Tibial artery (tissue), 4 donors: Measurements from ENCODE around the gene SCML1.

Source experiments
- DNase-seq, 2 donors: peaks; one replicate each; pipeline ENCODE4 v3.0.0-alpha.2; 2019
- H3K27ac ChIP-seq, 2 donors: fragments of 200-600 bp; sonication (generic) in 1 of 2; 1 replicate in 1 of 2; 2 replicates in 1 of 2; pipeline ENCODE4 v1.5.1; 2018 to 2019; ENCODE audit warnings: mild to moderate bottlenecking in 1 of 2
- H3K27me3 ChIP-seq, 2 donors: fragments of 200-600 bp; sonication (generic) in 1 of 2; one replicate each; pipeline versions ENCODE4 v1.5.1 to v1.6.0; 2016 to 2019
- H3K36me3 ChIP-seq, 3 donors: fragments of 200-600 bp; sonication (generic) in 2 of 3; one replicate each; pipeline ENCODE4 v1.5.1; 2016 to 2019; ENCODE audit warnings: mild to moderate bottlenecking in 2 of 3
- H3K4me1 ChIP-seq, 4 donors: fragments of 200-600 bp; sonication (generic) in 2 of 4; 1 replicate in 3 of 4; 2 replicates in 1 of 4; pipeline ENCODE4 v1.5.1; 2016 to 2019
- H3K4me3 ChIP-seq, 2 donors: fragments of 200-600 bp; sonication (generic) in 1 of 2; 1 replicate in 1 of 2; 2 replicates in 1 of 2; pipeline ENCODE4 v1.5.1; 2018 to 2019; ENCODE audit warnings: mild to moderate bottlenecking in 2 of 2
- H3K9me3 ChIP-seq, 3 donors: fragments of 200-600 bp; sonication (generic) in 1 of 3; one replicate each; pipeline ENCODE4 v1.5.1; 2016 to 2019
- CTCF ChIP-seq, 2 experiments: fragments of 200-600 bp in 1 of 2; fragments of 450-650 bp in 1 of 2; IDR thresholded peaks; one replicate each; pipeline ENCODE4 v1.5.1; 2017 to 2019; ENCODE audit warnings: antibody characterized with exemption in 2 of 2, mild to moderate bottlenecking in 1 of 2, moderate library complexity in 1 of 2
- intact Hi-C: fragments of 100-400 bp; cut with DNase I; formaldehyde crosslinking; loops from one replicate; pipeline ENCODE4 v1.15.0; 2023; ENCODE audit warnings: low total_unique reads

Gene SCML1

GRCh38 chrX:17700976-17701375, 36.3 kb upstream of the SCML1 start:
- Histone ChIP-seq H3K9me3 (no peaks in the 10 kb centered on the region), H3K4me1 (no peaks in the 10 kb centered on the region), H3K36me3 (no peaks in the 10 kb centered on the region), H3K27ac (no peak overlapping the region), H3K4me3 (no peak overlapping the region), H3K27me3 (no peaks in the 10 kb centered on the region)
- DNase-seq = no peak
- no peak for TF ChIP-seq CTCF (IDR thresholded peaks at IDR 0.05)
- intact Hi-C loops = no loop called here

DNA sequence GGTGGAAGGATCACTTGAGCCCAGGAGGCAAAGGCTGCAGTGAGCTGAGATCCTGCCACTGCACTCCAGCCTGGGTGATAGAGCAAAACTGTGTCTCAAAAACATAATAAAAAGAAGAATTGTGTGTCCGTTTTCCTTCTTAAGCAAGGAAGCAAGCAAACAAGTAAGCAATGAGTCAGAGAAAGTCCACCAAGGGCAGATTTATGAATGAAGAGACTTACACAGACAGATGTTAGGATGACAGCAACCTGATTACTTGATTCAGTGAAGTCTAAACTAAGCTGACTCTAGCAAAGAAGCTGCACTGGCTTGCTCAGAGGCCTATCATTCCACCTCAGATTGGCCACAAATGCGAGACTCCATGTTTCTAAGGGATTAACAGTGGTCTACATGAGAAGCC, 34.1 kb upstream of the SCML1 start:
- Histone ChIP-seq H3K27me3 (no peaks in the 10 kb centered on the region), H3K36me3 (no peaks in the 10 kb centered on the region), H3K9me3 (no peaks in the 10 kb centered on the region), H3K4me1 (peaks cover 0 to 11% (median 0%) of the 10 kb centered on the region in 4 donors), H3K4me3 (no peak overlapping the region), H3K27ac (no peak overlapping the region)
- intact Hi-C loops = no loop called here
- TF ChIP-seq CTCF (IDR thresholded peaks at IDR 0.05) = no peak
- DNase-seq = no peak

- H3K36me3 ChIP-seq = no peaks in the 10 kb centered on the region
- no peak for TF ChIP-seq CTCF (IDR thresholded peaks at IDR 0.05)
- H3K9me3 ChIP-seq = no peaks in the 10 kb centered on the region
- H3K27ac ChIP-seq = no peak overlapping the region
- H3K4me1 ChIP-seq = peaks cover 0 to 11% (median 0%) of the 10 kb centered on the region in 4 donors
- no peaks in the 10 kb centered on the region for H3K27me3 ChIP-seq
- DNase-seq = no peak
- no peak overlapping the region for H3K4me3 ChIP-seq
- intact Hi-C loops = no loop called here
These were observed 32.1 kb upstream of the SCML1 start for GRCh38 chrX:17705211-17705610.

DNA sequence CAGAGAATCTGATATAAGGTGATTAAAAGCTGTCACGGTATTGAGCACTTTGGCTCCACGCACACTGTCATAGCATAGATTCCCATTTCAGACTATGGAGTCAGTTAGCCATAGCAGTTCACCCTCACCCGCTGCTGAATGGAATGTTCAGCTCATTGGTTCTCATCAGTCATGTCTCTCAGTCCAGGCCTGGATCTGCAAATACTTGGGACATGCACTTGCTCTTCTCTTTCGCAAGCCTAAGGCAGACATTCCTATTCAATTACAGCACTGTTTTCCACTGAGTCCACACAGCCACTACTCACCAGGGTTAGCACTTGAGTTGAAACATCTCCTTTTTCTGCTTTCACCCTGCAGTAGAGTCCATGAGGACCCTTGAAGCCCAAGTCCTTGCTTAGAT, 30.6 kb upstream of the SCML1 start:
- H3K4me1 ChIP-seq = peaks cover 0 to 11% (median 0%) of the 10 kb centered on the region in 4 donors
- H3K4me3 ChIP-seq = no peak overlapping the region
- H3K27me3 ChIP-seq = no peaks in the 10 kb centered on the region
- DNase-seq = no peak
- H3K27ac ChIP-seq = no peak overlapping the region
- intact Hi-C loops = no loop called here
- TF ChIP-seq CTCF (IDR thresholded peaks at IDR 0.05) = no peak
- no peaks in the 10 kb centered on the region for H3K36me3 ChIP-seq
- H3K9me3 ChIP-seq = no peaks in the 10 kb centered on the region

DNA sequence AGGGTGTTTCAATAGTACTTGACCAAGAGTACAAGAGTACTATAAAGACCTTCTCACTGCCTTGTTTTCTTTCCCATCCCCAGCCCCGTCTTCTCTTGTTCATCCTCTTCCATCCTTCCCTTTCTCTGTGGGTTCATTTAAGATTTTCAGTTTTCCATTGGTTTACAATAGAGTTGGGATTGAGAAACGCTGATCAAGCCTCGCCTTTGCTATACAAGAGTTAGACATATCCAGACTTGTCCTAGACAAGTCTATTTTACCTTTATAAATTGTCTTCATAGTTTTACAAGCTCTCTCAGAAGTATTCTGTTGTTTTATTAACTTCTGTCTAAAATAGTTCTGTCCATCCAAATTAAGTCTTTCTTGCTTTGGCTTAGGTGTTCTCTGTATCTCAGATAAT, 29.6 kb upstream of the SCML1 start:
- H3K27ac ChIP-seq = no peak overlapping the region
- no peaks in the 10 kb centered on the region for H3K27me3 ChIP-seq
- no peak for TF ChIP-seq CTCF (IDR thresholded peaks at IDR 0.05)
- intact Hi-C loops = no loop called here
- no peak overlapping the region for H3K4me3 ChIP-seq
- H3K9me3 ChIP-seq = no peaks in the 10 kb centered on the region
- H3K4me1 ChIP-seq = peaks cover 0 to 11% (median 0%) of the 10 kb centered on the region in 4 donors
- DNase-seq = no peak
- no peaks in the 10 kb centered on the region for H3K36me3 ChIP-seq

GRCh38 chrX:17710871-17711301, 26.4 kb upstream of the SCML1 start:
- intact Hi-C loops = no loop called here
- H3K27ac ChIP-seq = no peak overlapping the region
- DNase-seq = no peak
- H3K9me3 ChIP-seq = no peaks in the 10 kb centered on the region
- H3K27me3 ChIP-seq = no peaks in the 10 kb centered on the region
- no peaks in the 10 kb centered on the region for H3K36me3 ChIP-seq
- no peak for TF ChIP-seq CTCF (IDR thresholded peaks at IDR 0.05)
- peaks cover 0 to 11% (median 0%) of the 10 kb centered on the region in 4 donors for H3K4me1 ChIP-seq
- H3K4me3 ChIP-seq = no peak overlapping the region
